Mesenchymal stem cell (in vitro differentiated cells and primary cell): Measurements from ENCODE around the gene CALHM5.
A peak's percentile ranks its signal among the peaks of the same experiment; 100 is the strongest.

ENCODE experiments used
- DNase-seq: peaks from one replicate; pipeline ENCODE4 v3.0.0-alpha.2; 2013
- H2AFZ ChIP-seq: one replicate; pipeline ENCODE4 v1.6.1; 2013; ENCODE audit warnings: low read depth, mild to moderate bottlenecking, control low read depth, inconsistent platforms, low read length, moderate library complexity
- H2AK5ac ChIP-seq: 2 replicates; pipeline ENCODE4 v1.6.1; 2013; ENCODE audit warnings: low read length, moderate library complexity, mild to moderate bottlenecking, inconsistent platforms; ENCODE audit not compliant: severe bottlenecking
- H2BK120ac ChIP-seq: one replicate; pipeline ENCODE4 v1.6.1; 2013; ENCODE audit warnings: low read depth, mild to moderate bottlenecking, inconsistent platforms, low read length, moderate library complexity
- H2BK12ac ChIP-seq, 2 experiments: one replicate each; pipeline ENCODE4 v1.6.1; 2013; ENCODE audit warnings: inconsistent platforms in 2 of 2, low read length in 2 of 2, mild to moderate bottlenecking in 2 of 2, moderate library complexity in 2 of 2, control low read depth in 1 of 2
- H2BK15ac ChIP-seq: one replicate; pipeline ENCODE4 v1.6.1; 2013; ENCODE audit warnings: mild to moderate bottlenecking, low read depth, inconsistent platforms; ENCODE audit not compliant: poor library complexity, severe bottlenecking
- H2BK5ac ChIP-seq: 2 replicates; pipeline ENCODE4 v1.6.1; 2013; ENCODE audit warnings: low read depth, mild to moderate bottlenecking, low read length, control low read depth, inconsistent platforms; ENCODE audit not compliant: poor library complexity, severe bottlenecking
- H3K14ac ChIP-seq, 2 experiments: one replicate each; pipeline ENCODE4 v1.6.1; 2013; ENCODE audit warnings: inconsistent platforms in 2 of 2, low read length in 2 of 2, control low read depth in 1 of 2, mild to moderate bottlenecking in 1 of 2, moderate library complexity in 1 of 2
- H3K18ac ChIP-seq, 2 experiments: one replicate each; pipeline ENCODE4 v1.6.1; 2013; ENCODE audit warnings: inconsistent platforms in 2 of 2, low read length in 2 of 2, control low read depth in 1 of 2, low read depth in 1 of 2, mild to moderate bottlenecking in 1 of 2
- H3K23ac ChIP-seq, 2 experiments: one replicate each; pipeline ENCODE4 v1.6.1; 2013; ENCODE audit warnings: inconsistent platforms in 2 of 2, low read length in 2 of 2, mild to moderate bottlenecking in 2 of 2, moderate library complexity in 2 of 2, control low read depth in 1 of 2
- H3K27ac ChIP-seq: 2 replicates; pipeline ENCODE4 v1.5.1; 2013; ENCODE audit warnings: mild to moderate bottlenecking, moderate library complexity, low read length, control low read depth, inconsistent platforms; ENCODE audit not compliant: poor library complexity, severe bottlenecking
- H3K27me3 ChIP-seq, 2 experiments: 2 replicates each; pipeline versions ENCODE4 v1.6.1 to v1.7.0; 2013; ENCODE audit warnings: low read length in 2 of 2, mild to moderate bottlenecking in 2 of 2, moderate library complexity in 2 of 2, control low read depth in 1 of 2, inconsistent platforms in 1 of 2; ENCODE audit not compliant: control insufficient read depth in 1 of 2, insufficient read depth in 1 of 2
- H3K36me3 ChIP-seq, 2 experiments: 2 replicates each; pipeline versions ENCODE4 v1.6.1 to v1.7.0; 2013; ENCODE audit warnings: low read length in 2 of 2, control low read depth in 1 of 2, inconsistent platforms in 1 of 2, low read depth in 1 of 2, mild to moderate bottlenecking in 1 of 2; ENCODE audit not compliant: insufficient read depth in 2 of 2, control insufficient read depth in 1 of 2
- H3K4ac ChIP-seq, 2 experiments: one replicate each; pipeline ENCODE4 v1.6.1; 2013; ENCODE audit warnings: inconsistent platforms in 2 of 2, low read length in 2 of 2, mild to moderate bottlenecking in 2 of 2, moderate library complexity in 2 of 2, control low read depth in 1 of 2, low read depth in 1 of 2
- H3K4me1 ChIP-seq: 2 replicates; pipeline ENCODE4 v1.6.1; 2013; ENCODE audit warnings: low read depth, low read length, control low read depth; ENCODE audit not compliant: control insufficient read depth, insufficient read depth
- H3K4me2 ChIP-seq: 2 replicates; pipeline ENCODE4 v1.6.1; 2013; ENCODE audit warnings: low read length, mild to moderate bottlenecking, inconsistent platforms; ENCODE audit not compliant: poor library complexity, severe bottlenecking
- H3K4me3 ChIP-seq, 2 experiments: 2 replicates each; pipeline versions ENCODE4 v1.5.1 to v1.7.0; 2013; ENCODE audit warnings: low read length in 2 of 2, mild to moderate bottlenecking in 2 of 2, control low read depth in 1 of 2, low read depth in 1 of 2; ENCODE audit not compliant: insufficient read depth in 1 of 2
- H3K79me1 ChIP-seq: replicated peaks from 2 replicates; pipeline ENCODE4 v1.6.1; 2013; ENCODE audit warnings: mild to moderate bottlenecking, control low read depth, low read length, inconsistent platforms; ENCODE audit not compliant: poor library complexity, severe bottlenecking
- H3K9ac ChIP-seq: 2 replicates; pipeline ENCODE4 v1.7.0; 2013; ENCODE audit warnings: mild to moderate bottlenecking, low read length, moderate library complexity
- H3K9me3 ChIP-seq: 2 replicates; pipeline ENCODE4 v1.7.0; 2013; ENCODE audit warnings: mild to moderate bottlenecking, low read length; ENCODE audit not compliant: control insufficient read depth
- H4K8ac ChIP-seq: one replicate; pipeline ENCODE4 v1.6.1; 2013; ENCODE audit warnings: inconsistent platforms, mild to moderate bottlenecking, low read length, moderate library complexity
- H4K91ac ChIP-seq: one replicate; pipeline ENCODE4 v1.6.1; 2013; ENCODE audit warnings: mild to moderate bottlenecking, low read length, inconsistent platforms
- WGBS: methylation state at CpG from one replicate; pipeline ENCODE4 v1.1.7; 2013; ENCODE audit warnings: mixed read lengths; 5-methylcytosine and 5-hydroxymethylcytosine counted together

The CALHM5 gene

DNA sequence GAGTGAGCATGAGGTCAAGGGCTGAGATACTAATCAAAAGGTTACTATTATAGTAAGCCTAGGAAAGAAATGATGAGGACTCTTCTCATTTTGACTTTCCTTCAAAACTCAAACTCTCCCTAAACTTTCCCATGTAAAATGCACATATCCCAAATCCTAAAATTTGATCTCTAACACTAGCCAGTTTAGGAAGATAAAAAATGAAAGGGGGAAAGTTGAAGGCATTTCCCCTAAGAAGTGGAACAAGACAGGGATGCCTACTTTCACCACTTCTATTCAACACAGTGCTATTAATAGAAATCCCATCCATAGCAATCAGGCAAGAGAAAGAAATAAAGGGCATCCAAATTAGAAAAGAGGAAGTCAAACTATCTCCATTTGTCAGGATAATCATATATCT is 2.9 kb upstream of the CALHM5 start:
- Histone ChIP-seq H2BK120ac (no peak overlapping the region), H3K14ac (no peak overlapping the region), H2AK5ac (no peak overlapping the region), H2AFZ (no peak overlapping the region), H2BK5ac (no peak overlapping the region), H2BK15ac (no peak overlapping the region), H3K23ac (no peak overlapping the region), H3K79me1 (peaks cover 1% of the 10 kb centered on the region), H3K4me1 (peaks cover 2% of the 10 kb centered on the region), H3K9ac (no peak overlapping the region), H3K27me3 (no peaks in the 10 kb centered on the region), H3K18ac (no peak overlapping the region), H3K4ac (no peak overlapping the region), H3K27ac (no peak overlapping the region), H3K9me3 (no peaks in the 10 kb centered on the region), H3K4me2 (no peak overlapping the region), H4K8ac (no peak overlapping the region), H2BK12ac (no peak overlapping the region), H3K36me3 (no peaks in the 10 kb centered on the region), H4K91ac (no peak overlapping the region), H3K4me3 (no peak overlapping the region)
- no peak for DNase-seq

- Histone ChIP-seq H3K4me1 (peaks cover 2% of the 10 kb centered on the region), H3K9me3 (no peaks in the 10 kb centered on the region), H3K9ac (peak overlapping the region; percentile 92), H2BK15ac (peak overlapping the region; percentile 2), H3K4me3 (peak overlapping the region in 1 of 2 experiments; percentile 79), H3K36me3 (peaks cover 3 to 9% of the 10 kb centered on the region in 2 experiments), H3K27ac (peak overlapping the region; percentile 94), H2AK5ac (no peak overlapping the region), H4K91ac (peak overlapping the region; percentile 19), H2BK120ac (peak overlapping the region; percentile 19), H2AFZ (peak overlapping the region; percentile 46), H3K4ac (peak overlapping the region in 1 of 2 experiments; percentile 83), H4K8ac (peak overlapping the region; percentile 84), H3K14ac (no peak overlapping the region), H3K23ac (no peak overlapping the region), H2BK5ac (no peak overlapping the region), H3K4me2 (peak overlapping the region; percentile 50), H3K18ac (peak overlapping the region; percentile 79 to 83), H2BK12ac (no peak overlapping the region), H3K27me3 (no peaks in the 10 kb centered on the region), H3K79me1 (peaks cover 9% of the 10 kb centered on the region)
- 67% methylated on average over 3 of the region's 4 CpGs for WGBS
- peak; percentile 59 for DNase-seq
Observed at GRCh38 chr6:116512111-116512559, 696 bp downstream of the CALHM5 start.

- H3K23ac ChIP-seq, result no peak overlapping the region
- H2AFZ ChIP-seq, result no peak overlapping the region
- peak overlapping the region in 1 of 2 experiments; percentile 79 for H3K4me3 ChIP-seq
Observed at GRCh38 chr6:116512734-116513133, 1.3 kb downstream of the CALHM5 start.

DNA sequence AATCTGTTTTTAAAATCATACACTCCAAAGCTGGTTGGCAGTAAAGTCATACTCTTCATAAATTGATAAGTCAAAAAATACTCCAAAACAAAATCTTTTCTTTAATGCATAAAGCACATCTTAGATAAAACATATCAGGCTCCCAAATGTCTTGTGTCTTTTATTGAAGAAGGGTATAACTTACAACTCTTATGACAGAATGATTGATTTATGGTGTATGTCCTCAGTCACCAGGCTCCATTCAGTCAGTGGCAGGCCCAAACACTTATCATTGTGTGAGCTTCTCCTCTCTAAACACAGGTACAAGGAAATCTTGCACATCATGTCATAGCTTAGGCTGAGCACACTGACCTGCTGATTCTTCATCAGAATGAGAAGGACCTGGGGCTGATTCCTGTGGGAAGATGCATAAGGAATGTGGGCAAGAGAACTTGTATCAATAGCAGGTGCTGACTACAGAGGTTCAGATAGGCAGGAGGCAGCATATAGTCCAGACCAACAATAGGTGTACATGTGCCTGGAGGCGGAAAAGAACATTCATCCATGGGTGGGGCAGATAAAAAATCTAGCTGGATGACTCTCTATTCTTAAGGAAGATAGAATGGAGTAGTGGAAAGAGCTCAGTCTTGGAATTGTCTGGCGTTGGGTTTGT is 1.9 kb downstream of the CALHM5 start:
- H3K9me3 ChIP-seq, result no peaks in the 10 kb centered on the region
- no peak overlapping the region for H2AK5ac ChIP-seq
- H2BK5ac ChIP-seq, result no peak overlapping the region
- H3K4ac ChIP-seq, result no peak overlapping the region
- peak overlapping the region in 1 of 2 experiments; percentile 64 for H3K23ac ChIP-seq
- no peak overlapping the region for H2AFZ ChIP-seq
- H4K91ac ChIP-seq, result no peak overlapping the region
- H3K27ac ChIP-seq, result no peak overlapping the region
- H3K4me3 ChIP-seq, result peak overlapping the region in 1 of 2 experiments; percentile 79
- H3K4me1 ChIP-seq, result peaks cover 2% of the 10 kb centered on the region
- H3K4me2 ChIP-seq, result peak overlapping the region; percentile 44
- no peak overlapping the region for H2BK15ac ChIP-seq
- H3K27me3 ChIP-seq, result no peaks in the 10 kb centered on the region
- no peak overlapping the region for H2BK120ac ChIP-seq
- 93% methylated on average over 2 of the region's 2 CpGs for WGBS
- H3K18ac ChIP-seq, result no peak overlapping the region
- H2BK12ac ChIP-seq, result no peak overlapping the region
- H3K9ac ChIP-seq, result peak overlapping the region; percentile 92
- no peak overlapping the region for H3K14ac ChIP-seq
- no peak overlapping the region for H4K8ac ChIP-seq
- H3K36me3 ChIP-seq, result peaks cover 5 to 9% of the 10 kb centered on the region in 2 experiments
- peaks cover 14% of the 10 kb centered on the region for H3K79me1 ChIP-seq
- no peak for DNase-seq

More at GRCh38 chr6:116512734-116513133, 1.3 kb downstream of the CALHM5 start:
- H3K14ac ChIP-seq, result no peak overlapping the region
- no peak overlapping the region for H2BK12ac ChIP-seq
- no peaks in the 10 kb centered on the region for H3K27me3 ChIP-seq
- DNase-seq, result no peak
- no peak overlapping the region for H3K4ac ChIP-seq
- H3K4me1 ChIP-seq, result peaks cover 2% of the 10 kb centered on the region
- no peak overlapping the region for H2BK120ac ChIP-seq
- no peak overlapping the region for H4K8ac ChIP-seq
- H2BK5ac ChIP-seq, result no peak overlapping the region
- H3K9me3 ChIP-seq, result no peaks in the 10 kb centered on the region
- H3K27ac ChIP-seq, result no peak overlapping the region
- peaks cover 12% of the 10 kb centered on the region for H3K79me1 ChIP-seq
- peak overlapping the region; percentile 44 for H3K4me2 ChIP-seq
- H3K18ac ChIP-seq, result no peak overlapping the region
- no peak overlapping the region for H4K91ac ChIP-seq
- H2BK15ac ChIP-seq, result no peak overlapping the region
- peaks cover 5 to 9% of the 10 kb centered on the region in 2 experiments for H3K36me3 ChIP-seq
- H2AK5ac ChIP-seq, result no peak overlapping the region
- H3K9ac ChIP-seq, result peak overlapping the region; percentile 92
